NK-92 treated with Interleukin-12 subunit alpha and Interleukin-12 subunit beta, amount 100 ng/mL, for 24 hours (cell line): Measurements from ENCODE around the gene KIF25.

ENCODE experiments used
- DNase-seq: peaks from one replicate; lab custom pipeline; 2025; lab: John Stamatoyannopoulos, UW

Gene KIF25, protein sequence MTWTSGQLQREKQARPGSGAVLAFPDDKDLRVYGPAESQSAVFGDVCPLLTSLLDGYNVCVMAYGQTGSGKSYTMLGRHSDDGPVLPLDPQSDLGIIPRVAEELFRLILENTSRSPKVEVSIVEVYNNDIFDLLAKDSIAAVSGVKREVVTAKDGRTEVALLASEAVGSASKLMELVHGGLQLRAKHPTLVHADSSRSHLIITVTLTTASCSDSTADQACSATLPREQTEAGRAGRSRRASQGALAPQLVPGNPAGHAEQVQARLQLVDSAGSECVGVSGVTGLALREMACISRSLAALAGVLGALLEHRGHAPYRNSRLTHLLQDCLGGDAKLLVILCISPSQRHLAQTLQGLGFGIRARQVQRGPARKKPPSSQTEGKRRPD

DNA sequence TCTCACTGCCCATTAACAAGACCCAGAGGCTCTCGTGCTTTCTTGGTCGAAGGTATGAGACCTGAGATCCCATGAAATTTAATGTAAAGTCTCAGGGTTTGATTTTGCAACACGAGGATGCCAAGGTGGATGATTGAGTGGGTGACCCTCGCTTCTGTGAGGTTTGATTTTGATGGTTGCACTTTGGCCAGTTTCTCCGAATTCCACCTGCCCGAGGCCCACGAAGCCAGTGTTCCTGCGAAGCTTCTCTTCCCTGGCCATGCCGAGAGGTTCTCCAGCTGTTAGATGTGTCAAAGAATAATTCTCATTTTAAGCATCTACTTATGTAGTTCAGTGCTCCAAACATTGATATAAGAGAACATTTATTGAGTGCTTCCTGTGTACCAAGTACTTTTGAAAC, at the start of gene KIF25:
Gene KIF25 (plus strand): TSS at position 30 of the 400 bp plus-strand sequence. CDS start 31,915 bp downstream, outside the sequence.
- DNase-seq = no peak

DNA sequence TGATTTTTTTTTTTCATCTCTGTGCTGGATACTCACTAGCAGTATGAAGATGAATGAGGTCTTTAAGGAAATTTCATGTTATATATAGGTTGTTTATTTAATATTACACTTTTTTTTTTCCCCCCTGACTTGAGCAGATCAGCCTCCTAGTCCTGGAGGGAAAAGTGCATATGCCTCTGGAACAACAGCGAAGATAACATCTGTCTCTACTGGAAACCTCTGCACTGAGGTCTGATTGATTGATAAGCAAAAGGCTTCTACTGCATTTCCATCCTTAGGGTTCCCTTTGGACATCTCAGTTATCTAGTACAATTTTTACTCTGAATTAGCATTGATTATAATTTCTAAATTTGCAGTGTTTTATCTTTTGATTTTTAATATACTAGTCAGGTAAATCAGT, 49.8 kb upstream of the KIF25 start:
- DNase-seq = no peak

DNA sequence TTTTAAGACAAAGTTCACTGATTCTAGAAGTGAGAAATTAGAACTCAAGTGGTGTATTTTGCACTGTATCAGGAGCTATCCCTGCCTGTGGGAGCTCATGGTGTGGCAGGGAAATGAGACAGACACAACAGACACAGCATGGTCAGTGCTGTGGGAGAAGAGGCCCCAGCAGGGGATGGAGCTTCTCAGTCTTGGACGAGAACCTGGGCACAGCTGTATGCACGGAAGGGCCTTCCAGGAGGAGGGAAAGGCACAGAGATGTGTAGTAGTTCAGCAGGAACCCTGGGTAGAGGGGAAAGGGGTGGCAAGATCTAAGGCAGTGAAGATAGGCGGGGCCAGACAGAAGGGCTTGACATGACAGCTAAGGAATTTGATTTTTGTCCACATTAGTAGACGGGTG, 48.8 kb upstream of the KIF25 start:
- DNase-seq = no peak

DNA sequence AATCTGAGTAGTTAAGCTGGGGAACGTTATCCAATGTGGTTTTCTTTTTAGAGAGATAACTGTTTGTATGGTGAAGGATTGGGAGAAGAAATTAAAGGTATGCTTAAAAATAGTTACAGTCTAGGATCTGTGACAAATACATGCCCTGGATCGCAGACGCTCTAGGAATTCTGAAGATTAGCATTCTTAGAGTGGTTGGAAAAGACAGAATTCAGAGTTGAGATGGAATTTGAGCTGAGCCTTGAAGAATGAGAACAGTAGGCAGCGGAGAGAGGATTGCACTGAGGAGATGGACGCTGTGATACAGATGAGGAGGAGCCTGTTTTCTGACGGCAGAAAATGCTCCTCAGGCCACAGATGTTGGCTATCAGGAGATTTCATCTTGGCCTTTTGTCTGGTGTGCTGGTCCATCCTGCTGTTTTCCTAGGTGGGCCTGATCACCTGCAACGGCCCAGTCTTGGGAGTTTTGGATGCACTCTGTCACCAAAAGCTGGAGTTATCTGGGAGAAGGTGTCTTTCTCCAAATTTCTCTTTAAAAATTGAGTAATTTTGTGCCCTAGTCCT, 48.3 kb upstream of the KIF25 start:
- DNase-seq = no peak

DNA sequence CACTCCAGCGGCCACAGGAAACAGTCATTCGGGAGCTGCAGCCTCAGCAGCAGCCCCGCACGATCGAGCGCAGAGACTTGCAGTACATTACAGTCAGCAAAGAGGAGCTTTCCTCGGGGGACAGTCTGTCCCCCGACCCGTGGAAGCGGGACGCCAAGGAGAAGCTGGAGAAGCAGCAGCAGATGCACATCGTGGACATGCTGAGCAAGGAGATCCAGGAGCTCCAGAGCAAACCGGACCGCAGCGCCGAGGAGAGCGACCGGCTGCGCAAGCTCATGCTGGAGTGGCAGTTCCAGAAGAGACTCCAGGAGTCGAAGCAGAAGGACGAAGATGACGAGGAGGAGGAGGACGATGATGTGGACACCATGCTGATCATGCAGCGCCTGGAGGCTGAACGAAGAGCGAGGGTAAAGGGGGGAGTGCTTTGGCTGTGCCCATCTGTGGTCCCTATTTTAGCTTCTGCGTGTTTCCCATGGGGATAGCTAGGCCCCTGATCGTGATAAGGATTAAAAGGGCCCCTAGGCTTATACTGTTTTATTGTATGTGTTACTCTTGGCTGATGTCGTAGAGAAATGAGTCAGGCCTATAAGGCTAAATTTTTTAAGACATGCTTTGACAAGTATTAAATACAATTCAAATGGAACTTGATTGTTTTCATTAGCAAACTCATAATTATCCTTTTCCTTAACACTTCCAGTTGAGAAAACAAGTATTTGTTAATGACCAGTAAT, 45.5 kb upstream of the KIF25 start:
- no peak for DNase-seq

DNA sequence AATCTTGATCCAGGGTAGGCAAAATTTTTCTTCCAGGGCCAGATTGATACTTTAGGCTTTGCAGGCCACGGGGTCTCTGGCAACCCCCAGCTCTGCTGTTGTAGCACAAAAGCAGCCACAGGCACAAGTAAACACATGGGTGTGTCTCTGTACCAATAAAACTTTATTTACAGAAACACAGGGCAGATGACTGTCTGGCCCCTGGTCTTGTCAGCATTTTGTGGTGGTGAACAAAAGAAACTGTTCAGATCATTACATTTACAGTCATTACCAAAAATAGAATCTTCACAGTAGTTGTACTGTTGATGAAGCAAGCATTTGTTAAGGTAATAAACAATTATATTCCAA, 45.0 kb upstream of the KIF25 start:
- DNase-seq = no peak

DNA sequence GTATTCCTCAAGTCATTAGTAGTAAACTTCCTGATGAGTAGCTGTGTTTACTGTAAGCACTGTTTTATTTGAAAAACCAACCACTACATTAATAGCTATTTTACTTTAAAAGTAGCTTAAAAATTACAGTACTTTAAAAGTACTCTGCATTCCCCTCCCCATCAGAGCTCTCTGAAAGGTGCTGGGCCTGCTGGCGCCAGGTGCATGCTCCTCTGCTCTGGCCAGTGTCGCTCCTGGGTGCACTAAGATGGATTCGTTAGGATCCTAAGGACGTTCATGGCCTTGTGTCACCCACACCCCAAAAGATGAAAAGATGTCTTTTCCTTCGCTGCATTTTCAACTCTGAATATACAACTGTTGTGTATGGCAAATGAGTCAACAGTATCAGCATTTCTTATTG, 43.9 kb upstream of the KIF25 start:
- no peak for DNase-seq

DNA sequence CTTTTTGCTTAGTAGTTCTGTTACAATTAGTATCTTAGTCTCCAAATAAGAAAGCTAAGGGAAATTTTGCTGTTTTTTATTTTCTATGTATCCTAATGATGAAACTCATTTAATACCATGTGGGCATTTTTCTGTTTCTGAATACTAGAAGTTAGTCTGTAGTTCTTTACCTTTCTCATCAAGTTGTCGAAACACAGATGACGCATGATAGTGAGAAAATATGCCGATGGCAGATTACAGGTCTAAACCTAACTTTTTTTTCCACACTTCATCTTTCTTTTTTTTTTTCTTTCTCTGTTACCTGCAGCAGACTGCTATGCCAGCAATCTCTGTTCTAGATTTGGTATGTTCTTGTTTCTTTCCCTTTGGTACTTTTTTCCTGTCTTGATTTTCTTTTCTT, 43.3 kb upstream of the KIF25 start:
- DNase-seq = no peak

DNA sequence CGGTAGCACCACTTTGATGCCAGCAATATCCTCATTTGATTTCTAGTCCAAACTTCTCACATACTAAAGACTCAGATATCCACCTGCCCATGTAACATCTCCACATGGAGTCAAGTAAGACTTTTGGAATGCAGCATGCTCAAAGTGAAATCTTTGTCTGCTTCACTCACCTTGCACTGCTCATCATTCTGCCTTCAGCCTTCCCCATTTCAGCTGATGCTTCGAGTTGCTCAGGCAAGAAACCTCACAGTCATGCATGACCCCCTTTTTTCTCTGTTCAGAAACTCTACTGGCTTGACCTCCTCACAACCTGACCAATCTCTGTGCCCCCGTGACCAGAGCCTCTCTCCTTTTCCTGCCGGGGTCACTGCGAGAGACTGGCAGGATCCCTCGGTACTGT, 41.0 kb upstream of the KIF25 start:
- no peak for DNase-seq

DNA sequence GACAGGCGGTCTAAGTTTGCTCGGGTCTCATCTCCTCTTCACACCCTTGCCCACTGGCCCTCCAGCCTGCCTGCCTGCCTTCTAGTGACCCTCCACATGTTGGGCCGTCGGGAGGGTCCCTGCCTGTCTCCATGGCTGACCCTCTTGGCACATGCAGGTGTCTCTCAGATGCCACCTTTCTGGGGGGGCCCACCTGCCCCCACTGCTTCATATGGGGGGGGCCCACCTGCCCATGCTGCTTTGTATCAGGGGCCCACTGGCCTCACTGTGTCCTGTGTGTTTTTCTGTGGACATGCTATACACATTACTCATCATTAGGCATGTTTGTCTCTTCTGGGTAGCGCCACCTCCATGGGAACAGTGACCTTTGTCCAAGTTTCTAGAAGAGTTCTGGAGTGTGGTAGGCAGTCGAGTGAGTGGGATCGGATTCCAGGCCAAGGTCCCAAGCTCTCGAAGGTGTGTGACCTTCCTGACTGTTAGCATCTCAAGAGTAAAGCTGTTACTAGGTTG, 40.4 kb upstream of the KIF25 start:
- DNase-seq = no peak

DNA sequence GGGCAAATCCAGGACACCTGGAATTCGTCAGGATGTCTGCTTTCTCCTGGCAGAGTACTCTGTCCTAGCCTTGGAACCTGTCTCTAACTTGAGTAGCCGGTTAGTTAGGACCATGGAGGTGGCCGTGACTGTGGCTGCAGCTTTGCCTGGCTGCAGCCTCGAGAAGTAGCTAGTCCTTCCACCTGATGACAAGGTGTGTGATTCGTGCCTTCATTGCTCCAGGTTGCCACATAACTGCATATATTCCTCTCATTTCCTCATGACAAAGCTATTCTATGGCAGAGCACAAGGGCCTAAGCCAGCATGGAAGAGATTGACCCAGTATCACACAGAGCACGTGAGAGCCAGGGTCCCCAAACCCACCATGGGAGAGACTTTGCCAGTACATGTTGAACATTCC, 39.8 kb upstream of the KIF25 start:
- no peak for DNase-seq

DNA sequence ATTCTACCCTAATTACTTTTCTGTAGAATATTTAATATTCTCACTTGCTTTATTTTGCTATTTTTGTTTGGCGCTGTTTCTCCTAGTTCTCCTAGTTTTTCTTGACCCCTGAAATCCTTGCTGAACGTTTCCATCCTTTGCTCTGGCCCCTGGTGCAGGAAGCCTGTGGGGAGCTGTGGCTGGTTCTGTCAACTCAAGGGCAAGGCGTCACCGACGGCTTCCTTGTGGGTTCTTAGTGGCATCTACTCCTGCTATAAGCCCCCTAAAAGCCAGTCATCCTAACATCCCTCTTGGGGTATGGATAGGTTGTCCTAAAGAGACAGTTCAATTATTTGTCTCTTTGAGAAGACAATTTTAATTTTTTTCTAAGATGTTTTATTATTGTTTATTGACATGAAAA, 36.9 kb upstream of the KIF25 start:
- no peak for DNase-seq

DNA sequence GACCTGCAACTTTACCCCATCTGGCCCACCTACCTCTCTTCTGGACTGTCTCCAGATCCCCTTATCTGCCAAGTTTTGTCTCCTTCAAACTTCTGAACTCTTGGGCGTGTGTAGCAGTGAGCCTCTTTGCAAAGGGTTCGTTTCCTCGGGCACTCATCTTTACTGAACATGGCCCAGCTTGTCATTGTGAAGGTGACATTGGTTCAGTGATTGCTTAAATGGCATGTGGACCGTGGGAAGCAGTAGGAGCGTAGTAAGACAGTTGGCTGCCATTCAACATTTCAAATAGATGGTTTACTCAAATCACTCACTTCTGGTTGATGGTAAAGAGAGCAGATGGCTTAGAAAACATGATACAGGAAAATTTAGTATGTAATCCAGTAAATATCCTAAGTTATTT, 34.8 kb upstream of the KIF25 start:
- no peak for DNase-seq

DNA sequence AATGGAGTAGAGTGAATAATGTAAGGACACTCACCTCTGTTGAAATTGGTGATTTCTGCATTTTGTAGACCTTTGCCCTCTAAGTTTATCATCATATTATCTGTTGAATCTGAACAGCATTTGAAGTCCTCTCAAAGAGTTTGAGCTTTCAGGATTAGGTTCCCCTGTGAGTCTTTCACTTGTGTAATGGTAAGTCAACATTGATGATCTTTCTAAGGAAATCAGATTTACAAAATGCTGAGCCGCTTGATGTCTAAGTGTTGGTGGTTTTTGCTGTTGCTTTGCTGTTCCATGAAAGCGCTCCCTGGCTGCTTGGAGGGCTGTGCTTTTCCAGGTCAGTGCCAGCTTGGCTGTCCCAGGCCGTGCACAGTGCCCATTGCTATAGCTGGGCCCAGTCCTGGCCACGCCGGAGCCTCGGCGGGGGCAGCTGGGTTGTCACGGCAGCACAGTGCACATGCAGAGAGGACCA, 33.8 kb upstream of the KIF25 start:
- no peak for DNase-seq

DNA sequence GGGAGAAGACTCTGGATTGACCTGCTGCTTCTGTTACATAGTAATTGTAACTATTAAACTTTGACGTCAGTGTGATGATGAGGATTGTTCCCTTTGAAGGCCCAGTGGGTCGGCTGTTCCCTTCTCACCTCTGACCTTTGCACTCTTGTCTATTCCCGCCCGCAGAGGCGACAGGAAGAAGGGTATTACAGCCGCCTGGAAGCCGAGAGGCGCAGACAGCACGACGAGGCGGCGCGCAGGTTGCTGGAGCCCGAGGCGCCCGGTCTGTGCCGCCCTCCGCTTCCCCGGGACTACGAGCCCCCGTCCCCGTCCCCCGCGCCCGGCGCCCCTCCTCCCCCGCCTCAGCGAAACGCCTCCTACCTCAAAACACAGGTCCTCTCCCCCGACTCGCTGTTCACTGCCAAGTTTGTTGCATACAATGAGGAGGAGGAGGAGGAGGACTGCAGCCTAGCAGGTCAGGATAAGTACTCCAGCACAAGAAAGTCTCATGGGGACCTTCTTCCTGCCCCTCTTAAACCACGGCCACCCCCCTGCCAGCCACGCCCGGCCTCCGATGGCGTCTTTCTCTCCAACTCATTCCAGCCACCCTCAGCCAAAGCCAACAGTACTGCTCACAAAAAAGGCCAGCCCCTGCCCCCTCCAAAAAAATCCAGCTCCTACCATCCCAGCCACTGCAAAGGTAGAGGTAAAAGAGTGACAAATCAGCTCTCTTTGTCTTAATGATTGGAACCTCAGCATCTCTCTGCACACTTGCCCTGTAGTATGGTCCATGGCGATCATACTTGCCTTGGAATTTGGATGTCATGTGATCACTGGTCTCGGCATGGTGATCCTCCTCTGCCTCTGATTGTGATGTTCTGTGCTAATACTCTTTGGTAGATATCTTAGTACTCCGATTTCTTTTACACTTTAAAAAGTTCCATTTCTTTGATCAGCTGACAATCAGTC, 31.6 kb upstream of the KIF25 start:
- DNase-seq = no peak

DNA sequence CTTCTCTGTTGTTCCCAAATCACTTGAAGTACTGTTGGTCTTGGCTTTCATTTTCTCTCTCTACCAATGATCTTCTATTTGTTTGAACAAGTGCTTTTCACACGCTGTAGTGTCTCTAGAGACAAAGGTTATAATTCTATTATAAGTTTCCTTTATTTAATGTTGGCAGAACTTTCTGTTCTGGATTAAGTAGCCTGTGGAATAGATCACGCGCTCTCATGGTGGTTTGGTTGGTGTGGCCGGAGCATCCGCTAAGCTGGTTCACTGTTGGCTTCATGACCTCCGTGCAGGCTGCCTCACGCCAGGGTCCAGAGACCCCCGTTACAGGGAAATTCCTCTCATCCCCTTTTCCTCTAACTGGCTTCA, 30.9 kb upstream of the KIF25 start:
- no peak for DNase-seq

DNA sequence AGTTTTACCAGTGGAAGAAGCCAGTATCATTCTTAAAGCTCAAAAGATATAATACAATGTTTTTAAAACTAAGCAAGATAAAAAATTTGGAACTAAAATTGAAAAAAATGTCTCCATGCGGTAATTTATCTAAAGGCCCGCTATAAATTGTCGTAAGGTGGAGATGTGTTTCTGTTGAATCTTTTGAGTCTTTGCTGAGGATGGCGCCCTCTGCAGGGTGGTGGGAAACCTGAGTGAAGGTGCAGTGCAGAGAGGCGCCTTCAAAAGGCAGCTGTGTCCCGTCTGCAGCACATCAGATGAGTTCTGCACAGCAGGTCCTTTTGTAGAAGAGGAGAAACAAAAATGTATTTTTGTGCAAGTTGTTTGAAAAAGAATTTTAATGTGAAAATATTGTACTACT, 29.4 kb upstream of the KIF25 start:
- no peak for DNase-seq

DNA sequence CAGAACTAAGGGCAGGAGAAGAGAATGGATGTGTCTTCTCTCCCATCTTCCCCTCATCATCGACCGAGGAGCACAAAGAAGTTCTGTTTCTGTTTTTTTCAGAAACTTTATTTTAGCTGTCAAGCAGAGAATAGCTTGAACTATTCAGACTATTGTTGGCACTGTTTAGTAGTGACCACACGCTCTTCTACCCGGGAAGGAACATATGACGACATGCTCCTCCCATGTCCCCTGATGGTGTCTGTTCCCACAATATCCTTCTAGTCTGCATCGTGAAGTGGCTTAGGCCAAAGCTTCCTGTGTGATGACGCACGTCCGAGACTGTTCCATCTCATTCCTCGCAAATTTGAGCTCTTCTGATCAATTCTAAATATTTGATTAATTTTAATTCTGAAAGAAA, 27.2 kb upstream of the KIF25 start:
- no peak for DNase-seq

DNA sequence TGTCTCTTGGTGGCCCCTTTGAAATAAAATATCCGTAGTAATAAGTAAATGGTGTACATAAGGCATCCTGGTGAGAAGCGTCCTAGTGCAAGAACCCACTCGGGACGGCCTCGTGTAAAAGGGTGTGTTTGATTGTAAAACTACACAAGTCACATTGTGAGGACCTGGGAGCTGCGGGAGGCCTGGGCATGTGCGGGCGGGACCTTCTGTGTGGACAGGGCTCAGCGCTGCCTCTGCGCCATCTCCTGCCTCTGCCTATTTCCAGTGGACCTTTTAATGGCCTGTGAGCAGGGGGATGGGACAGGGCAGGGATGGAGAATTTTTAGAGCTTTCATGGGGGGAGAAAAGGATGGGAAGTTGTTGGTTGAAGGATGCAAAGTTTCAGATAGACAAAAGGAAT, 25.3 kb upstream of the KIF25 start:
- DNase-seq = no peak

DNA sequence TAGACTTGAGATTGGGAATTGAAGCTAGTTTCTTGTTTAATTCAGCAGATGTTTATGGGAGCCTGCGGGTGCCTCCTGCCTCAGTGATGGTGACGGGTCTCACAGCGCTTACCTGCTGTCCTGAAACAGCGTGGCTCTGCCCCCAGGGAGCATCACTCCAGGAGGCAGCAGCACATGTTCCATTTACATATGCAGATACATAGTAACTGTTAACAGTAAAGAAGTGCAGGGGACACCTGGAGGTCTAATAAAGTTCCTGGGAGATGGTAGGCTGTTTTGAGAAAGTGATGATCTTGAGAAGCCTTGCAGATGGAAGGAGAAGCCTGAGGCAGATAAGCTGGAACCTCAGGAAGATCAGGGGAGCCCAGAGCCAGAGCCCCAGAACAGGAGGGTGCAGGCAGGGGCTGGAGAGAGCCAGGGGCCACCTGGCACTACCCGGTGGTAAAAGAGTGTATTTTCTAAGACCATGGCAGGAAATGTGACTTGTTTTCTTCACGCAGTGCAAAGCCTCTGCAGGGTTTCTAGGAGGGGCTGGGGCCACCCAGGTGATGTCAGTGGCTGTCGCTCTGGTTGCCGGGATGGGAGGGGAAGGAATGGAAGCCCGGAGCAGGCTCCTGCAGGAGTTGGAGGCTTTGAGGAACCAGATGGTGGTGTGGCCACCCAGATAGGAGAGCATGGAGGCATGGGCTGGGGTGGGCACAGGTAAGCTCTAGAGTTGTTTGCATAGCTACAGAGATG, 24.2 kb upstream of the KIF25 start:
- DNase-seq = no peak

DNA sequence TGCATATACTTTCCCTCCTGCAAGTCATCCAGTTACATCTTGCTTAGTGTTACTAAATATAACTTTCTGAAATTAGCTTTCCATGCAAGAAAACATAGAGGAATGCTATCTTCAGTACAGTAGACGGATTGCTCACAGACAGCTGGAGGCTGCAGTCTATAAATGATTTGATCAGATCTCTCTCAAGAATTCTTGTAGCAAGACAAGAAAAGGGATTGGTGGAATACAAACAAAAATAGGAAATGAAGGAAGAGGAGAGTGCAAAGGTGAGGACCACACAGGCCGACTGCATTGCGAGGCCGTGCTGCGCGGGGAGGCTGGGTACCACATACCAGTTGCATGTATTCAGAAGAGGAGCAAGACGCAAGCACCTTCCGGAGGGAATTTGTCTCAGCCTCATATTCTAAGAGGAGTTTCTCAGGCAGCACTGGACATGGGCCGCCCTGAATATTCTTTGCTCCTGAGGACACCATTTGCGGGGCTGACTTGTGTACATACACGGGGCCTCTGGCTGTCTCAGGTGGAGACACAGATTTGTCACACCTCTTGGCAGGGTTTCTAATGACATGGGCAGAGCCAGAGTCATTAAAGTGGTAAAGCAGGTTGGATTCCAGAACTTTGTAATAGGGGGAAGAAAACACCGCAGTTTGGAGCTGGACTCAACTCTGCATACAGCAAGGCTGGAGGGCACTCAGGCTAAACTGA, 22.7 kb upstream of the KIF25 start:
- no peak for DNase-seq
